K562 (cell line): Measurements from ENCODE around the gene CHI3L1. TPM values are rescaled to one million over a fixed set of nuclear protein-coding genes. Genes with fewer than 3 reads are reported as not detected.
A peak's percentile ranks its signal among the peaks of the same experiment; 100 is the strongest.

Experiments used
- ZKSCAN1 ChIP-seq: fragments of 150-350 bp; IDR thresholded peaks from 2 replicates; pipeline ENCODE4 v1.6.1; 2016; ENCODE audit warnings: low read depth, low read length
- ZNF311 ChIP-seq: fragments of 250-450 bp; sonication (Bioruptor Pico); IDR thresholded peaks from 2 replicates; pipeline ENCODE4 v1.4.0; 2020; ENCODE audit warnings: mild to moderate bottlenecking, moderate library complexity
- polyA plus RNA-seq, 8 experiments: library from polyadenylated mRNA; depleted of rRNA in 4 of 8; stranded (reverse) in 5 of 8; unstranded in 3 of 8; fragments of >200 nt; fragmentation: Nextera tagmentation in 2 of 8; fragmentation: Illumina TruSeq in 1 of 8; extraction: Ambion mirVana in 2 of 8; extraction: Trizol in 1 of 8; gene quantifications; 2 replicates each; pipeline versions ENCODE4 v1.2.1 to v1.2.3, GENCODE V29; 2011 to 2014; ENCODE audit warnings: inconsistent platforms in 1 of 8, missing spikeins in 1 of 8
- total RNA-seq, 7 experiments: library from RNA; depleted of rRNA in 6 of 7; stranded (reverse); fragments of >200 nt in 6 of 7; fragmentation: Illumina TruSeq in 2 of 7; extraction: Trizol in 2 of 7; gene quantifications; 2 replicates each; pipeline versions ENCODE4 v1.2.1 to v1.2.3, GENCODE V29; 2011 to 2021; ENCODE audit warnings: low replicate concordance in 1 of 7
- TF ChIP-seq, protein P1 (sequence below): sonication (generic); formaldehyde crosslinking; IDR thresholded peaks from 2 replicates; pipeline ENCODE4 v1.8.0; 2023; ENCODE audit warnings: missing genetic modification reagents, mild to moderate bottlenecking, borderline replicate concordance
- TF ChIP-seq, protein P2 (sequence below): fragments of 450-650 bp; formaldehyde crosslinking; IDR thresholded peaks from 2 replicates; pipeline ENCODE4 v1.4.0; 2020; ENCODE audit warnings: mild to moderate bottlenecking, mixed read lengths
- TF ChIP-seq, protein P3 (sequence below), 2 experiments: fragments of 450-650 bp; formaldehyde crosslinking in 1 of 2; IDR thresholded peaks; 2 replicates each; pipeline versions ENCODE4 v1.4.0 to v1.6.1; 2014 to 2020; ENCODE audit warnings: mild to moderate bottlenecking in 2 of 2, borderline replicate concordance in 1 of 2, low read depth in 1 of 2

Gene CHI3L1
- total and polyA plus RNA-seq, 9 of the 15 experiments (the other 6 are each of a cell fraction or from before 2014, with no cell fraction given) = not detected

DNA sequence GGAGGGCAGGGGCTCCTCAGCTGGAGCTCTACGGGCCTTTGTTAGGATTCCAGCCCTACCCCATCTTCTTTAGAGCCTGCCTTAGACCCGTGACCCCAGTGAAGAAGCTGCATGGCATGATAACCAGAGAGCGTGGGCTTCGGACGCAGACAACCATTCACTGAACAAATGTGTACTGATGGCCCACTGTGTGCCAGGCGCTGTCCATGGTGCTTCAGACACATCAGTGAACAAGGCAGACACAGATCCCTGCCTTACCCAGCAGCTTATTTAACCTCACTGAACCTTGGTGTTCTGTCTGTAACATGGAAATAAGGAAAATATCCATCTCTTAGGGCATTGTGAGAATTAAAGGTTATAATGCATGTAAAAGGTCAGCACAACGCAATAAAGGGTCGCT lies 33.4 kb upstream of the CHI3L1 start (continued):
- TF ChIP-seq, protein P1, sequence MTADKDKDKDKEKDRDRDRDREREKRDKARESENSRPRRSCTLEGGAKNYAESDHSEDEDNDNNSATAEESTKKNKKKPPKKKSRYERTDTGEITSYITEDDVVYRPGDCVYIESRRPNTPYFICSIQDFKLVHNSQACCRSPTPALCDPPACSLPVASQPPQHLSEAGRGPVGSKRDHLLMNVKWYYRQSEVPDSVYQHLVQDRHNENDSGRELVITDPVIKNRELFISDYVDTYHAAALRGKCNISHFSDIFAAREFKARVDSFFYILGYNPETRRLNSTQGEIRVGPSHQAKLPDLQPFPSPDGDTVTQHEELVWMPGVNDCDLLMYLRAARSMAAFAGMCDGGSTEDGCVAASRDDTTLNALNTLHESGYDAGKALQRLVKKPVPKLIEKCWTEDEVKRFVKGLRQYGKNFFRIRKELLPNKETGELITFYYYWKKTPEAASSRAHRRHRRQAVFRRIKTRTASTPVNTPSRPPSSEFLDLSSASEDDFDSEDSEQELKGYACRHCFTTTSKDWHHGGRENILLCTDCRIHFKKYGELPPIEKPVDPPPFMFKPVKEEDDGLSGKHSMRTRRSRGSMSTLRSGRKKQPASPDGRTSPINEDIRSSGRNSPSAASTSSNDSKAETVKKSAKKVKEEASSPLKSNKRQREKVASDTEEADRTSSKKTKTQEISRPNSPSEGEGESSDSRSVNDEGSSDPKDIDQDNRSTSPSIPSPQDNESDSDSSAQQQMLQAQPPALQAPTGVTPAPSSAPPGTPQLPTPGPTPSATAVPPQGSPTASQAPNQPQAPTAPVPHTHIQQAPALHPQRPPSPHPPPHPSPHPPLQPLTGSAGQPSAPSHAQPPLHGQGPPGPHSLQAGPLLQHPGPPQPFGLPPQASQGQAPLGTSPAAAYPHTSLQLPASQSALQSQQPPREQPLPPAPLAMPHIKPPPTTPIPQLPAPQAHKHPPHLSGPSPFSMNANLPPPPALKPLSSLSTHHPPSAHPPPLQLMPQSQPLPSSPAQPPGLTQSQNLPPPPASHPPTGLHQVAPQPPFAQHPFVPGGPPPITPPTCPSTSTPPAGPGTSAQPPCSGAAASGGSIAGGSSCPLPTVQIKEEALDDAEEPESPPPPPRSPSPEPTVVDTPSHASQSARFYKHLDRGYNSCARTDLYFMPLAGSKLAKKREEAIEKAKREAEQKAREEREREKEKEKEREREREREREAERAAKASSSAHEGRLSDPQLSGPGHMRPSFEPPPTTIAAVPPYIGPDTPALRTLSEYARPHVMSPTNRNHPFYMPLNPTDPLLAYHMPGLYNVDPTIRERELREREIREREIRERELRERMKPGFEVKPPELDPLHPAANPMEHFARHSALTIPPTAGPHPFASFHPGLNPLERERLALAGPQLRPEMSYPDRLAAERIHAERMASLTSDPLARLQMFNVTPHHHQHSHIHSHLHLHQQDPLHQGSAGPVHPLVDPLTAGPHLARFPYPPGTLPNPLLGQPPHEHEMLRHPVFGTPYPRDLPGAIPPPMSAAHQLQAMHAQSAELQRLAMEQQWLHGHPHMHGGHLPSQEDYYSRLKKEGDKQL (CRISPR knock-in tag) = no peak
- TF ChIP-seq ZKSCAN1 (peak; percentile 97), ZNF311 (CRISPR knock-in tag) (no peak)
- TF ChIP-seq, protein P2, sequence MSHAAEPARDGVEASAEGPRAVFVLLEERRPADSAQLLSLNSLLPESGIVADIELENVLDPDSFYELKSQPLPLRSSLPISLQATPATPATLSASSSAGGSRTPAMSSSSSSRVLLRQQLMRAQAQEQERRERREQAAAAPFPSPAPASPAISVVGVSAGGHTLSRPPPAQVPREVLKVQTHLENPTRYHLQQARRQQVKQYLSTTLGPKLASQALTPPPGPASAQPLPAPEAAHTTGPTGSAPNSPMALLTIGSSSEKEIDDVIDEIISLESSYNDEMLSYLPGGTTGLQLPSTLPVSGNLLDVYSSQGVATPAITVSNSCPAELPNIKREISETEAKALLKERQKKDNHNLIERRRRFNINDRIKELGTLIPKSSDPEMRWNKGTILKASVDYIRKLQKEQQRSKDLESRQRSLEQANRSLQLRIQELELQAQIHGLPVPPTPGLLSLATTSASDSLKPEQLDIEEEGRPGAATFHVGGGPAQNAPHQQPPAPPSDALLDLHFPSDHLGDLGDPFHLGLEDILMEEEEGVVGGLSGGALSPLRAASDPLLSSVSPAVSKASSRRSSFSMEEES (CRISPR knock-in tag) = no peak
- TF ChIP-seq, protein P3, sequence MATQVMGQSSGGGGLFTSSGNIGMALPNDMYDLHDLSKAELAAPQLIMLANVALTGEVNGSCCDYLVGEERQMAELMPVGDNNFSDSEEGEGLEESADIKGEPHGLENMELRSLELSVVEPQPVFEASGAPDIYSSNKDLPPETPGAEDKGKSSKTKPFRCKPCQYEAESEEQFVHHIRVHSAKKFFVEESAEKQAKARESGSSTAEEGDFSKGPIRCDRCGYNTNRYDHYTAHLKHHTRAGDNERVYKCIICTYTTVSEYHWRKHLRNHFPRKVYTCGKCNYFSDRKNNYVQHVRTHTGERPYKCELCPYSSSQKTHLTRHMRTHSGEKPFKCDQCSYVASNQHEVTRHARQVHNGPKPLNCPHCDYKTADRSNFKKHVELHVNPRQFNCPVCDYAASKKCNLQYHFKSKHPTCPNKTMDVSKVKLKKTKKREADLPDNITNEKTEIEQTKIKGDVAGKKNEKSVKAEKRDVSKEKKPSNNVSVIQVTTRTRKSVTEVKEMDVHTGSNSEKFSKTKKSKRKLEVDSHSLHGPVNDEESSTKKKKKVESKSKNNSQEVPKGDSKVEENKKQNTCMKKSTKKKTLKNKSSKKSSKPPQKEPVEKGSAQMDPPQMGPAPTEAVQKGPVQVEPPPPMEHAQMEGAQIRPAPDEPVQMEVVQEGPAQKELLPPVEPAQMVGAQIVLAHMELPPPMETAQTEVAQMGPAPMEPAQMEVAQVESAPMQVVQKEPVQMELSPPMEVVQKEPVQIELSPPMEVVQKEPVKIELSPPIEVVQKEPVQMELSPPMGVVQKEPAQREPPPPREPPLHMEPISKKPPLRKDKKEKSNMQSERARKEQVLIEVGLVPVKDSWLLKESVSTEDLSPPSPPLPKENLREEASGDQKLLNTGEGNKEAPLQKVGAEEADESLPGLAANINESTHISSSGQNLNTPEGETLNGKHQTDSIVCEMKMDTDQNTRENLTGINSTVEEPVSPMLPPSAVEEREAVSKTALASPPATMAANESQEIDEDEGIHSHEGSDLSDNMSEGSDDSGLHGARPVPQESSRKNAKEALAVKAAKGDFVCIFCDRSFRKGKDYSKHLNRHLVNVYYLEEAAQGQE (IDR thresholded peaks at IDR 0.05; ENCODE audit: borderline replicate concordance) = peak; percentile 96
- TF ChIP-seq, protein P3 (CRISPR knock-in tag; IDR thresholded peaks at IDR 0.05; ENCODE audit: low read depth) = peak; percentile 82; the same call in 1 of the 2 replicates
